NCI-H2196 treated with DMSO at 0.1 percent for 48 hours (cell line): Measurements from ENCODE around the gene AP3B1.

Source experiments
- DNase-seq: peaks from one replicate; lab custom pipeline; 2025; ENCODE audit not compliant: unreplicated experiment; lab: John Stamatoyannopoulos, UW

Gene AP3B1

DNA sequence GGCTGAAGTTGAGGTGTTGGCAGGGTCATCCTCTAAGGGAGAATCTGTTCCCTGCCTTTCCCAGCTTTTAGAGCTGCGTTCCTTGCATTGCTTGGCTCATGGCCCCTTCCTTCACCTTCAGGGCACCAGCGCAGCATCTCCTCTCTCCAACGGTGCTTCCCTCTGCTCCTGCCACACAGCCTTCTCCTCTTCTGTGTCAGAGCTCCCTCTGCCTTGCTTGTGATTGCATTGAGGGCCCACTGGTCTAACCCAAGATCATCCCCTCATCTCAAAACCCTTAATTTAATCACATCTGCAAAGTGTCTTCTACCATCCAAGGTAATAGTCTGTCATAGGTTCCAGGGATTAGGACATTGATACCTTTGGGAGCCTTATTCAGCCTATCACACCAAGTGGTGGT is 312.7 kb downstream of the AP3B1 start:
- DNase-seq, result no peak

DNA sequence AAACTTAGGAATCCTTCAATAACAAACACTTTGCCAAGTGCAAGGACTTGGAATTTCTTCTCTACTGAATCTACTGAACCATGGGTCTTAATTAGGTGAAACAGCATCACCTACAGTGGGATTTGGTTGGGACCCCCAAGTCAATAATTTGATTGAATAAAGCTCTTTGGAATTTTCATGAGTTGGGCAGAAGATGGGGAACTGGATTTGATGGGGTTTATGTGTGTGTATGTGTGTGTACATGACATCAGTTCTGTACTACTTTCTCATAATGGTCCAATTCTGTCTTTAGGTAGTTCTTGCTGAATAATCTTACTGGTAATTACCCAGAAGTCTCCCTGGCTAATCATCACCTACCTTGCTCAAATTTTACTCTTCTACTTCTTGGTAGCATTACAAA is 319.9 kb downstream of the AP3B1 start:
- DNase-seq, result no peak

DNA sequence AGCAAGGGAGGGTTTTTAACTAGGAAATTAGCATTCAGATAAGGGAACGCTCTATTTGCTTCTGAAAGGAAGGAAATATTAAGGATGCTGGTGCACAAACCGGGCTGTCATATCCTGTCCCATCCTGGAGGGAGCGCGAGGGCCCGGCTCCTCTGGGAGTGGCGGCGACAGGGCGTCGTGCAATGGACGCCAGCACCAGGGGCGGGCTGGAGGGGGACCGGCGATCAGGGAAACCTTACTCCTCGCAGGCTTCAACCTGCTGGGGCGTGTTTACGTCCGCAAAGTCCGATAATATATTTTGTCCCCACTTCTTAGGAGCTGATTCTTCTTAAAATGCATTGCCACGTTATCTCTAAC is 321.3 kb downstream of the AP3B1 start:
- DNase-seq, result no peak

GRCh38 chr5:77972469-77973252 is 321.8 kb downstream of the AP3B1 start:
- no peak for DNase-seq

DNA sequence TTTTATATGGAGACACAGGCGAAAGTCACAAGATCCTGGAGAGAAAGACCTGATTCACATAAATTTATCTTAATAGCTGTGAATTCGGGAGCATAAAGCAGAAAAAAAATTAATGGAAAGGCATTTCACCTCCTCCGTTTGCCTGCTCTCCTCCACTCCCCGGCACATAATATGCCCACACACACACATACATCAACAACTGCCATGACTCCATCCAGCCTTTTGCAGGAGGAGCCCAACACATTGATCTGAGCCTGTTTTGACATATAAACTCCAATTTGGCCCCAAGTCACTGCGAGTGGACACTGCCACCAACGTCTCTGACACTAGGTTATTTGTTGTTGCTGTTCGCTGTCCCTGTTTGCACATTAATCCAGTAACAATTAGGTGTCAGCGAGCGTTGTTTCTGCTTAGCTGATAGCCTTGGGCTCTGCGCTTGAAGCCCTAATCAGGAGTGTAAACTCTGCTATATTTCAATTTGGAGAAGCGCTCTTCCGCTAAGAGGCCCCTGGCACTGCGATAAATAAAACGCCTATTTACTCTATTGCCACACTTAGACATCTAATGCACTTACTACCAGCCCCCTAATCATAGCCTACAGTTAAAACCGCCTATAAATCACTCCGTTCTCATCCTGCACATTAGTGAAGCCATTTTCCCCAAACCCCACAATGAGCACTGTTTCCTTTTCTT is 322.6 kb downstream of the AP3B1 start:
- DNase-seq, result no peak

DNA sequence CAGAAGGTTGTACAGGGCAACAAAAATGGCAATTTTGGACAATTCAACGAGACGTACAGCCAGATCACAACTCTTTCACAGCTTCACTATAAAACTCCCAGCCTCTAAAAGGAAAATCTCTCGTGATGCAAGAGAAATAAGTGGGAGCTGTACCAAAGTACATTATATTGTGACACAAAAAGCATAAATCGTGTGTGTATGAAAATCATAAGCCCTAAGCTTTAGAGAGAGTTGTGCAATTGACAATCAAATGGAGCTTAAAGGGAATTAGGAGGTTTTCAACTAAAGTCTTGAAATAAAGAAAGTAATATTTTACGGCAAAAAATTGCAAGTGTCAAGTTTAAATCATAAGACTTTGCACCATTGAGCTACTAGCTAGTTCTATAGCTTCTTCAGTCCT is 323.6 kb downstream of the AP3B1 start:
- DNase-seq, result no peak

DNA sequence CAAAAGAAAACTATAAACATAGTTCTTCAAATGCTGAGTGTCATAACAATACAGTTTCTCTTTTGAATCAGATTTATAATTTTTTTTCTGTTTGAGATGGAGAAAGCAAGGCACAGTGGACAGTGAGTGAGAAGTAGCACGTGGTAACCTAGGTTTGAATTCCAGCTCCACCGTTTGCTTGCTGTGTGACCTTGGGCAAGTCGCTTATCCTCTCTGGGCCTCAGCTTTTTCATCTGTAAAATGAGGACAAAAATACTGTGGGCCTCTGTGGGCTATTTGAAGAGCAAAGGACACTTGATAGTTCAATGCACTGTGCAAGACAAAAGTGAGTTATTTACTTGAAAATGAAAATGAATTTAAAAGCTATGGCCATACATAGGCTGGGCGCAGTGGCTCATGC is 330.7 kb downstream of the AP3B1 start:
- DNase-seq, result no peak

- no peak for DNase-seq
Observed at GRCh38 chr5:77960863-77961396, 333.6 kb downstream of the AP3B1 start.

DNA sequence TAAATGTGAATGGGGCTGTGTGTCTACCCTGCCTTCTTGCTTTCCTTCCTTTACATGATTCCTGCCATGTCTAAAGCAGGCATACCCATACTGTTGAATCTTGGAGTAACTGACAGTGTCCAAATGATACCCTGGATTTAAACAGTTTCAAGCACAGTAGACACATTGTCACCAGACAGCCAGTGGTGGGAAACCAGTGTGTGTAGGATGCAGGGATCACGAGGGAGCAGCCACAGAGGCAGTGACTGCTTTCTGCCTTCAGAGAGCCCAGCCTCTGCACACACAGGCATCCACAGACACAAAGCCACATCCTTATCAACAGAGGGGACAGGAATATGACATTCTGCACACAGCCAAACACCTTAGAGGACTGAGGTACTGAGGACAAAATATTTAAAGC is 334.2 kb downstream of the AP3B1 start:
- DNase-seq, result no peak

DNA sequence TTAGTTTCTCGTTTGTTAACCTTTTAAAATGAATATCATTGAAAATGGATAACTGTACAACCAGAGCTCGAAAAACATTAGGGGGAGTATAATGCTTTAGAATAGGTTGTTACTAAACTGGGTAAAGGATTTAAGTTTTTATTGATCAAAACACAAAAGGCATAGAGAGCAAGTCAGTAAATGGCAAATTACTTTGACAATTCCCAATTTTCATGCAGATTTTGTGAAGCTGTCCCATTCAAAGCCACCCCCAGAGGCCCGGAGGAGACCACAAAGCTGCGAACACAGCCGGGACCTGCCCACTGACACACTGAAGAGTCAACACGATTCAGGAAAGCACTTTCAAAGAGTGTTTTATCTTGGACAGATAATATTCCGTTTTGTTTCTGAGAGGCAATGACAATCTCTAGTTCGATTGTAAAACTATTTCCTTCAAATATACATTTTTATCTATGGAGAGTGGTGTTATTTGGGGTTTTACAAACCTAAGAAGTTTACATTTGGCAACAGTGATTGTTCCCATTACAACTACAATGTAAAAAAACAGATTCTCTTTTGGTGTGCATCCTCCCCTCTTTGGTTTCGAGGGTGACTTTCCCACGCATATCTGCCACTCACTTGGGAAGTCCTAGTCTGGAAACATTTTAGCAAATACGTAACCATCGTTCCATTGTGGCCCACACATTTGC is 335.7 kb downstream of the AP3B1 start:
- no peak for DNase-seq

DNA sequence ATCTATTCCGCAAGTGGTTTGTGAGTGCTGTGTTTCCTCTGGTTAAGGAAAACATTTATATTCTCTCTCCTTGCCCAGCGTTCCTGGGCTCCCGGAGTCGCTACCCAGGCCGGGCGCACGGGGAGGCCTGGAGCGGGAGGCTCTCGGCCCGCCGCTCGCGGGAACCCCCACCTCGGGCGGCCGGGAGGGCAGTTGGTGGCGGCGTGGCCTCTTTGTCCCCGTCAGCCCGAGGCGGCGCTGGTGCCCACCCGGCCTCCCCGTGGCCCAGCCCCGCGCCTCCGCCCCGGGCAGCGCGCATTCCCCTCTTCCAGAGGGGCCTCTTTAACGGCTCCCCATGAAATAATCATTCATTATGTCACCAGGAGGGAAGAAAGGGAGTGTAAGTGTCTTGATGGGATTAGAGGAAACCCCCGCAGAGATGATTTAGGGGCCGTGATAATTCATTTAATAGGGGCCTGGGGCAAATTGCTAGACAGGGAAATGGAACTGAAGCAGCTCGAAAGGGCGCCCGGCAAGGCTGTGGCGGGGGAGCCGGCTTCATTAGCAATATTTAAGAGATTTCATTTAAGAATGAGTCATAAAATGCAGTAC is 336.5 kb downstream of the AP3B1 start:
- no peak for DNase-seq

DNA sequence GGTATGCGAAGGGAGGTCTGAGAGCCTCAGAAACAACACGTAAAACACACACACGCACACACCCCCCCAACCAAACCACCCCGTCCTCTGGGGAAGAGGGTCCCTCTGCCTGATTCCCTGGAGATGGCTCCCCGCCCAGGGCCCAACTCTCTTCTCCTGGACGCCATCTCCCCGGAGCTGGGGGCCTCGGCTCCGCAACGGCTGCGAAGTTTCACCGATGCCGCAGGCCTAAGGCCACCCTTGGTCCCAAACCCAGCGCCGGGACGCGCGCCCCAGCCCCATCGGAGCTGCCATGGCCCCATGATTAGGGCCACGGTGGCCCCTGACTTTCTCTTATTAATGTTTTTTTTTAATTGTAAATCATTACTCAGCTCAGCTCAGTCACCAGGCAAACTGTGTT is 337.0 kb downstream of the AP3B1 start:
- DNase-seq, result no peak

DNA sequence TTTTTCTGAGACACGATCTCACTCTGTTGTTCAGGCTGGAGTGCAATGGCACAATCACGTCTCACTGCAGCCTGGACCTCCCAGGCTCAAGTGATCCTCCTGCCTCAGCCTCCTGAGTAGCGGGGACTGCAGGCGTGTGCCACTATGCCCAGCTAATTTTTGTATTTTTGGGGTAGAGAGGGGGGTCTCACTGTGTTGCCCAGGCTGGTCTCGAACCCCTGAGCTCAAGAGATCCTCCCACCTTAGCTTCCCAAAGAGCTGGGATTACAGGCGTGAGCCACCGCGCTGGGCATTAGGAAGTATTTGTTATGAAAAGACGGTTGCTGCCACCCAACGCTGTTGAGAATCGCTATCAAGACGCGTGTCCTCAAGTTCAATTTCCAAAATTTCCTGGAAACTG is 337.4 kb downstream of the AP3B1 start:
- no peak for DNase-seq

DNA sequence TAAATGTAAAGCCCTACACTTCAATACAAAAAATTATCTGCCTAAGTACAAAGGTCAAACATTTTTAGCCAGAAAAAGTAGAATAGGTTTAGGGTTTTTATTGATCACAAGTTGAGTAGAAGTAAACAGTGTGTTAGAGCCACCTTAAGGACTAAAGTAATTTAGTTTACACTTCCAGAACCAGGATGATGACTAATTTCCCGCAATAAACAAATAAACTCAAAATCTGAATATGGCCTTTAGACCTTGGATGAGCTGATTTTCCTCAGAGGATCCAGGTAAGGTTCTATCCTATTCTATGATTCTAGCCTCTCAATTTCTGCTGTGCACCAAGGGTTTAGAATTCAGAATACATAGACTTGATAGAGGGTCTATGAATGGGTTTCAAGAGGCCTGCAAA is 338.9 kb downstream of the AP3B1 start:
- no peak for DNase-seq

- DNase-seq, result no peak
Observed at GRCh38 chr5:77953374-77953773, 341.1 kb downstream of the AP3B1 start.

GRCh38 chr5:77952636-77953212 is 341.8 kb downstream of the AP3B1 start:
- no peak for DNase-seq
